ENCODE data around the gene GPR132. TPM values are rescaled to one million over a fixed set of nuclear protein-coding genes. Genes with fewer than 3 reads are reported as not detected.

The GPR132 gene
- polyA plus RNA-seq, 2 of the 4 experiments (the other 2 are of a cell fraction), result 0.18 to 0.19 TPM

- ChIA-PET CTCF (interaction anchor here (3.7 kb wide), 1 partner anchor 11 kb away, joined by 25 read pairs; no protein-coding TSS in a partner anchor), POLR2A (no interaction called here)
- no peak for DNase-seq (ENCODE audit: low read depth in 1 of 2, low spot score in 1 of 2)
- 64% methylated on average over 15 of the region's 15 CpGs for WGBS (ENCODE audit: missing lambda C conversion rate)
- TF ChIP-seq ZFP36 (IDR thresholded peaks at IDR 0.05; ENCODE audit: borderline replicate concordance, partially characterized antibody) (no peak), TFCP2L1 (CRISPR knock-in tag; IDR thresholded peaks at IDR 0.05) (no peak), SMC3 (IDR thresholded peaks at IDR 0.05) (no peak), BCL3 (IDR thresholded peaks at IDR 0.05) (no peak), FOXS1 (CRISPR knock-in tag; IDR thresholded peaks at IDR 0.05) (no peak), MAX (IDR thresholded peaks at IDR 0.05) (no peak)
- no peak for FAIRE-seq
- Histone ChIP-seq H3K4me1 (0 out of 3 replicates have a peak, but pooled peaks cover 2% of the 10 kb centered on the region), H3K27ac (no peak overlapping the region), H3K4me3 (no peak overlapping the region), H3K4me2 (no peak overlapping the region), H3K9me3 (no peaks in the 10 kb centered on the region)
- ATAC-seq, result no peak
These were observed 9.9 kb downstream of the GPR132 start for GRCh38 chr14:105055334-105055733.

GRCh38 chr14:105053996-105054395 is 11.2 kb downstream of the GPR132 start:
- no peak for FAIRE-seq
- WGBS (ENCODE audit: missing lambda C conversion rate), result 90% methylated on average over 11 of the region's 15 CpGs
- Histone ChIP-seq H3K4me1 (0 out of 3 replicates have a peak, but pooled peaks cover 3% of the 10 kb centered on the region), H3K27ac (no peak overlapping the region), H3K4me2 (no peak overlapping the region), H3K9me3 (no peaks in the 10 kb centered on the region), H3K4me3 (no peak overlapping the region)
- ATAC-seq, result no peak
- POLR2A ChIA-PET, result no interaction called here
- TF ChIP-seq KDM1A (IDR thresholded peaks at IDR 0.05; ENCODE audit: low read depth) (no peak), EHMT2 (IDR thresholded peaks at IDR 0.05; ENCODE audit: low read depth) (no peak), HEYL (CRISPR knock-in tag; IDR thresholded peaks at IDR 0.05) (no peak), CTCF (IDR thresholded peaks at IDR 0.05) (no peak), RCOR1 (IDR thresholded peaks at IDR 0.05; ENCODE audit: low read depth, low read length) (no peak), RAD21 (conservative IDR thresholded peaks at IDR 0.05 in 1 of 2, IDR thresholded peaks at IDR 0.05 in 1 of 2) (no peak), ESRRA (IDR thresholded peaks at IDR 0.05; ENCODE audit: borderline replicate concordance, low read length) (no peak), FOSB (CRISPR knock-in tag; IDR thresholded peaks at IDR 0.05) (no peak), HMGXB4 (CRISPR knock-in tag; IDR thresholded peaks at IDR 0.05; ENCODE audit: borderline replicate concordance) (no peak), ZNF302 (CRISPR knock-in tag; IDR thresholded peaks at IDR 0.05) (no peak), HOXB13 (CRISPR knock-in tag; IDR thresholded peaks at IDR 0.05; ENCODE audit: low read depth) (no peak), ZFP36 (IDR thresholded peaks at IDR 0.05; ENCODE audit: borderline replicate concordance, partially characterized antibody) (no peak), RNF2 (IDR thresholded peaks at IDR 0.05; ENCODE audit: borderline replicate concordance, low read depth) (no peak), TFCP2L1 (CRISPR knock-in tag; IDR thresholded peaks at IDR 0.05) (no peak), MAZ (IDR thresholded peaks at IDR 0.05; ENCODE audit: borderline replicate concordance, low read depth, low read length) (no peak), NPAS2 (CRISPR knock-in tag; IDR thresholded peaks at IDR 0.05; ENCODE audit: borderline replicate concordance) (no peak), FOXS1 (CRISPR knock-in tag; IDR thresholded peaks at IDR 0.05) (no peak)
- no peak for DNase-seq (ENCODE audit: low read depth in 1 of 2, low spot score in 1 of 2)
- CTCF ChIA-PET, result interaction anchor here (0.8 to 3.7 kb wide), 8 partner anchors 9 to 157 kb away, joined by 3 to 25 read pairs (median 4); no protein-coding TSS in a partner anchor

Measured in A549 (cell line).